ENCODE data around the gene PSMC3.

DNA sequence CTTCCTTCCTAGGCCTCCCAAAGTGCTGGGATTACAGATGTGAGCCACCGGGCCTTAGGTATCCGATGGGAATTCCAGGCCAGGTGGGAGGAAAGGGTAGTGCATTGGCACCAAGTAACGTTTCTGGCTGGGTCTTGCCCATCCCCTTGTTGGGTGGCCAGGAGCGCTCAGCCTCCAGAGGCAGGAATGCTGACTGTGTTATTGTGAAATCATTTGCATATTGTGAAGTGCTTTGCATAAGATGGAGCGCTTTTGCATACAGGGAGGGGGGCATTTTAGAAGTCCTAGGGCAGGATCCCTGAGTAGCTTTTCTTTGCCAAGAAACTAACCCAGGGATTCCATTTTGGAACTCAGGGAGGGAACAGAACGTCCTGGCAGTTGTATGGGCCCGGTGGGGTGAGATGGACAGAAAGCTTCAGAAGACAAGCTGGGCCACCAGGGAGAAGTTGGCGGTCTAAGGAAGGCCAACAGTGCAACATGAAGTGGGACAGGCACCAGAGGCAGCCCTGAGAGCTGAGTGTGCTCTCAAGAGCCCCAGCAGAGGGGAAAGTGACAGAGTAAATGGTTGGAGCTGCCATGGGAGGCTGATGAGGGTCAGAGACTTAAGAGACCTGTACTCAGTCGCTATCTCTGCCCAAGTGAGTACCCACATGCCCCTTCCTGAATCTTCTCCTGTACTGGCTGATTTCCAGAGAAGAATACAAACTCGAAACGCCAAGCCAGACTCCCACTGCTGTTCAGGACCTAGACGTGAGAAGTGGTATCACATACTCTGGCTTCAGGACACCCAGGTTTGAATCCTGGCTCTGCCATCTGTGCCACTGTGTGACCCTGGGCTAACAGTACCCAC, 19.1 kb downstream of the PSMC3 start:
- TF ChIP-seq, protein P1, sequence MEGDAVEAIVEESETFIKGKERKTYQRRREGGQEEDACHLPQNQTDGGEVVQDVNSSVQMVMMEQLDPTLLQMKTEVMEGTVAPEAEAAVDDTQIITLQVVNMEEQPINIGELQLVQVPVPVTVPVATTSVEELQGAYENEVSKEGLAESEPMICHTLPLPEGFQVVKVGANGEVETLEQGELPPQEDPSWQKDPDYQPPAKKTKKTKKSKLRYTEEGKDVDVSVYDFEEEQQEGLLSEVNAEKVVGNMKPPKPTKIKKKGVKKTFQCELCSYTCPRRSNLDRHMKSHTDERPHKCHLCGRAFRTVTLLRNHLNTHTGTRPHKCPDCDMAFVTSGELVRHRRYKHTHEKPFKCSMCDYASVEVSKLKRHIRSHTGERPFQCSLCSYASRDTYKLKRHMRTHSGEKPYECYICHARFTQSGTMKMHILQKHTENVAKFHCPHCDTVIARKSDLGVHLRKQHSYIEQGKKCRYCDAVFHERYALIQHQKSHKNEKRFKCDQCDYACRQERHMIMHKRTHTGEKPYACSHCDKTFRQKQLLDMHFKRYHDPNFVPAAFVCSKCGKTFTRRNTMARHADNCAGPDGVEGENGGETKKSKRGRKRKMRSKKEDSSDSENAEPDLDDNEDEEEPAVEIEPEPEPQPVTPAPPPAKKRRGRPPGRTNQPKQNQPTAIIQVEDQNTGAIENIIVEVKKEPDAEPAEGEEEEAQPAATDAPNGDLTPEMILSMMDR (IDR thresholded peaks at IDR 0.05) = no peak
- TF ChIP-seq, protein P2, sequence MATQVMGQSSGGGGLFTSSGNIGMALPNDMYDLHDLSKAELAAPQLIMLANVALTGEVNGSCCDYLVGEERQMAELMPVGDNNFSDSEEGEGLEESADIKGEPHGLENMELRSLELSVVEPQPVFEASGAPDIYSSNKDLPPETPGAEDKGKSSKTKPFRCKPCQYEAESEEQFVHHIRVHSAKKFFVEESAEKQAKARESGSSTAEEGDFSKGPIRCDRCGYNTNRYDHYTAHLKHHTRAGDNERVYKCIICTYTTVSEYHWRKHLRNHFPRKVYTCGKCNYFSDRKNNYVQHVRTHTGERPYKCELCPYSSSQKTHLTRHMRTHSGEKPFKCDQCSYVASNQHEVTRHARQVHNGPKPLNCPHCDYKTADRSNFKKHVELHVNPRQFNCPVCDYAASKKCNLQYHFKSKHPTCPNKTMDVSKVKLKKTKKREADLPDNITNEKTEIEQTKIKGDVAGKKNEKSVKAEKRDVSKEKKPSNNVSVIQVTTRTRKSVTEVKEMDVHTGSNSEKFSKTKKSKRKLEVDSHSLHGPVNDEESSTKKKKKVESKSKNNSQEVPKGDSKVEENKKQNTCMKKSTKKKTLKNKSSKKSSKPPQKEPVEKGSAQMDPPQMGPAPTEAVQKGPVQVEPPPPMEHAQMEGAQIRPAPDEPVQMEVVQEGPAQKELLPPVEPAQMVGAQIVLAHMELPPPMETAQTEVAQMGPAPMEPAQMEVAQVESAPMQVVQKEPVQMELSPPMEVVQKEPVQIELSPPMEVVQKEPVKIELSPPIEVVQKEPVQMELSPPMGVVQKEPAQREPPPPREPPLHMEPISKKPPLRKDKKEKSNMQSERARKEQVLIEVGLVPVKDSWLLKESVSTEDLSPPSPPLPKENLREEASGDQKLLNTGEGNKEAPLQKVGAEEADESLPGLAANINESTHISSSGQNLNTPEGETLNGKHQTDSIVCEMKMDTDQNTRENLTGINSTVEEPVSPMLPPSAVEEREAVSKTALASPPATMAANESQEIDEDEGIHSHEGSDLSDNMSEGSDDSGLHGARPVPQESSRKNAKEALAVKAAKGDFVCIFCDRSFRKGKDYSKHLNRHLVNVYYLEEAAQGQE (IDR thresholded peaks at IDR 0.05; ENCODE audit: insufficient read depth in 1 of 2, low read depth in 2 of 2, low read length in 1 of 2) = no peak
- no peak for TF ChIP-seq POLR2AphosphoS5 (IDR thresholded peaks at IDR 0.05; ENCODE audit: low read depth, low read length)
